Inflammatory macrophage (primary cell): Measurements from ENCODE around the gene EXT2.

Experiments used
- DNase-seq, 2 donors: peaks; one replicate each; pipeline ENCODE4 v3.0.0-alpha.2; 2020 to 2022

Gene EXT2

GRCh38 chr11:44136176-44136945 is 40.9 kb downstream of the EXT2 start:
- no peak for DNase-seq

- no peak for DNase-seq
Observed at GRCh38 chr11:44137057-44137456, 41.6 kb downstream of the EXT2 start.

- no peak for DNase-seq
Observed at GRCh38 chr11:44138286-44138685, 42.8 kb downstream of the EXT2 start.

GRCh38 chr11:44138980-44139379 is 43.5 kb downstream of the EXT2 start:
- no peak for DNase-seq

GRCh38 chr11:44139565-44140330 is 44.3 kb downstream of the EXT2 start:
- DNase-seq: no peak

GRCh38 chr11:44140372-44140771 is 44.9 kb downstream of the EXT2 start:
- DNase-seq: no peak

GRCh38 chr11:44140805-44141204 is 45.3 kb downstream of the EXT2 start:
- DNase-seq: no peak

GRCh38 chr11:44143987-44144909 is 48.8 kb downstream of the EXT2 start:
- peak; percentile 19 to 51 for DNase-seq

- peak; percentile 44 to 53 for DNase-seq
Observed at GRCh38 chr11:44145011-44145775, 49.7 kb downstream of the EXT2 start.

GRCh38 chr11:44146931-44147330 is 51.5 kb downstream of the EXT2 start:
- no peak for DNase-seq

GRCh38 chr11:44147751-44148150 is 52.3 kb downstream of the EXT2 start:
- no peak for DNase-seq

GRCh38 chr11:44149651-44150050 is 54.2 kb downstream of the EXT2 start:
- no peak for DNase-seq

- DNase-seq: no peak
Observed at GRCh38 chr11:44150401-44150800, 54.9 kb downstream of the EXT2 start.

- DNase-seq: no peak
Observed at GRCh38 chr11:44157019-44157418, 61.5 kb downstream of the EXT2 start.

GRCh38 chr11:44158384-44158783 is 62.9 kb downstream of the EXT2 start:
- no peak for DNase-seq

- DNase-seq: no peak
Observed at GRCh38 chr11:44159848-44160721, 64.6 kb downstream of the EXT2 start.

- no peak for DNase-seq
Observed at GRCh38 chr11:44162004-44162403, 66.5 kb downstream of the EXT2 start.

- DNase-seq: no peak
Observed at GRCh38 chr11:44162662-44163061, 67.2 kb downstream of the EXT2 start.

- no peak for DNase-seq
Observed at GRCh38 chr11:44165432-44165831, 70.0 kb downstream of the EXT2 start.

GRCh38 chr11:44167046-44167445 is 71.6 kb downstream of the EXT2 start:
- no peak for DNase-seq

GRCh38 chr11:44171518-44171917 is 76.0 kb downstream of the EXT2 start:
- DNase-seq: no peak
